ENCODE data around the gene EVI2A.

EVI2A gene

DNA sequence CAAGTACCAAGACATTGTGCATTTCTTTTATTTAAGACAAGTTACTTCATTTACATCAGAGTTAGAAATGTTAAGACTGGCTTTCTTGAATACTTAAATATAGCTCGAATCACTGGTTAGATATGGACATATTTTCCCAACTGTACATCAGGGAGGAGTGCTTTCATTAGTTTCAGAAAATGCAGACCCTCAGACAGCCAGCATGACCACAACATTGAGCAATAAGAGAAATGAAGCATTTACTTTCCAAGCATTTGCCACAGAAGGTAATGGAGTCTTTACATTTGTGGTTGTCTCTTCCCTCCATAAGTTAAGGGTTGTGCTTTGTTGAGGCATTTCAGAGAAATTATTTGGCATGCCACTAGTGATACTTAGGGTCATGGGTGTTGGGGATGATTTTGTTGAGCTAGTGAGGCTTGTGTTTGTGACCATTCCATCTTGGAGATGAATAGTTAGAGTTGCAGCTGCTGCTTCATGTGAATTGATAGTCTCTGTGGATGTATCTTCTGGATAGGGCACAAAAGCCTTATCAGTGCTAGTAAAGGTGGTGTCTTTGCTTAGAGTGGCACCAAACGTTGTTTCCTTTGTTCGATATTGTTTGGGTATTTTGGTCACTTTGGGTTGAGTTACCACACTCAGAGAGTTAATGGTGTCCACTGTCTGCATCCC, 26.5 kb downstream of the EVI2A start:
- Histone ChIP-seq H3K23ac (ENCODE audit: low read length in 2 of 2) (no peak overlapping the region), H3K27ac (ENCODE audit: low read length, poor library complexity, severe bottlenecking) (no peak overlapping the region), H2AFZ (ENCODE audit: low read depth, low read length) (no peak overlapping the region), H3K79me1 (replicated peaks; ENCODE audit: low read length, poor library complexity, severe bottlenecking) (peaks cover 4% of the 10 kb centered on the region), H2AK5ac (ENCODE audit: low read length, severe bottlenecking) (no peak overlapping the region), H3K4me3 (ENCODE audit: insufficient read depth in 1 of 2, low read depth in 1 of 2, low read length in 2 of 2) (no peak overlapping the region), H3K27me3 (ENCODE audit: control insufficient read depth in 1 of 2, insufficient read depth in 1 of 2, low read length in 2 of 2) (no peaks in the 10 kb centered on the region), H3K36me3 (ENCODE audit: control insufficient read depth in 1 of 2, insufficient read depth in 2 of 2, low read depth in 1 of 2, low read length in 2 of 2) (peaks cover 3 to 6% of the 10 kb centered on the region in 2 experiments), H4K91ac (ENCODE audit: low read length) (no peak overlapping the region), H3K4me2 (ENCODE audit: low read length, poor library complexity, severe bottlenecking) (no peak overlapping the region), H3K18ac (ENCODE audit: low read depth in 1 of 2, low read length in 2 of 2) (no peak overlapping the region), H2BK15ac (ENCODE audit: low read depth, poor library complexity, severe bottlenecking) (no peak overlapping the region), H2BK12ac (ENCODE audit: low read length in 2 of 2) (no peak overlapping the region), H3K4me1 (ENCODE audit: control insufficient read depth, insufficient read depth, low read depth, low read length) (no peaks in the 10 kb centered on the region), H3K4ac (ENCODE audit: low read depth in 1 of 2, low read length in 2 of 2) (no peak overlapping the region), H3K9me3 (ENCODE audit: control insufficient read depth, low read length) (no peaks in the 10 kb centered on the region), H2BK120ac (ENCODE audit: low read depth, low read length) (no peak overlapping the region), H3K14ac (ENCODE audit: low read length in 2 of 2) (no peak overlapping the region), H4K8ac (ENCODE audit: low read length) (no peak overlapping the region), H3K9ac (ENCODE audit: low read length) (no peak overlapping the region), H2BK5ac (ENCODE audit: low read depth, low read length, poor library complexity, severe bottlenecking) (no peak overlapping the region)
- DNase-seq: peak; percentile 32
- 99% methylated on average over 3 of the region's 3 CpGs for WGBS

DNA sequence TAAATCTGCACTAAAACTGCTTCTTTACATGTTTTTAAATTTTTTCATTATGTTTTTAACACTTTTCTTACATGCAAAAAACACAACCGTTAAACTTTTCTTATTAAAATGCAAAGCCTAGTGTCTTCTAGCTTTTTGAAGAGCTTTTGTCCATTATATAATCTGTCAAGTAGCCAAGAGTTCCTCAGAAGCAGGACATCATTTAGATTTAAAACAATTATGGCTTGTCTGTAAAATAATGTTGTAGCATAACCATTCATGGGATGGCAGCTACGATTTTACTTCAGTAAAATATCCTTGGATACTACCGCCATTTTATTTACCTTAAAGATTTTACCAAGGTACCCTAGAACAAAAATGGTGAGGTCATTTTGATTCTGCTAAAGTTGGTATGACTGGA, 27.2 kb downstream of the EVI2A start:
- H2AFZ ChIP-seq (ENCODE audit: low read depth, low read length): no peak overlapping the region
- no peak overlapping the region for H3K14ac ChIP-seq (ENCODE audit: low read length in 2 of 2)
- no peaks in the 10 kb centered on the region for H3K9me3 ChIP-seq (ENCODE audit: control insufficient read depth, low read length)
- H2BK5ac ChIP-seq (ENCODE audit: low read depth, low read length, poor library complexity, severe bottlenecking): no peak overlapping the region
- H4K91ac ChIP-seq (ENCODE audit: low read length): no peak overlapping the region
- H2AK5ac ChIP-seq (ENCODE audit: low read length, severe bottlenecking): no peak overlapping the region
- peaks cover 4% of the 10 kb centered on the region for H3K79me1 ChIP-seq (replicated peaks; ENCODE audit: low read length, poor library complexity, severe bottlenecking)
- no peak overlapping the region for H3K27ac ChIP-seq (ENCODE audit: low read length, poor library complexity, severe bottlenecking)
- no peaks in the 10 kb centered on the region for H3K4me1 ChIP-seq (ENCODE audit: control insufficient read depth, insufficient read depth, low read depth, low read length)
- H3K23ac ChIP-seq (ENCODE audit: low read length in 2 of 2): no peak overlapping the region
- H3K36me3 ChIP-seq (ENCODE audit: control insufficient read depth in 1 of 2, insufficient read depth in 2 of 2, low read depth in 1 of 2, low read length in 2 of 2): peaks cover 3 to 6% of the 10 kb centered on the region in 2 experiments
- no peak overlapping the region for H3K9ac ChIP-seq (ENCODE audit: low read length)
- WGBS: 100% methylated on average over 2 of the region's 3 CpGs
- H2BK120ac ChIP-seq (ENCODE audit: low read depth, low read length): no peak overlapping the region
- no peak overlapping the region for H2BK12ac ChIP-seq (ENCODE audit: low read length in 2 of 2)
- no peaks in the 10 kb centered on the region for H3K27me3 ChIP-seq (ENCODE audit: control insufficient read depth in 1 of 2, insufficient read depth in 1 of 2, low read length in 2 of 2)
- H2BK15ac ChIP-seq (ENCODE audit: low read depth, poor library complexity, severe bottlenecking): no peak overlapping the region
- DNase-seq: no peak
- no peak overlapping the region for H3K18ac ChIP-seq (ENCODE audit: low read depth in 1 of 2, low read length in 2 of 2)
- H4K8ac ChIP-seq (ENCODE audit: low read length): no peak overlapping the region
- H3K4me3 ChIP-seq (ENCODE audit: insufficient read depth in 1 of 2, low read depth in 1 of 2, low read length in 2 of 2): no peak overlapping the region
- H3K4ac ChIP-seq (ENCODE audit: low read depth in 1 of 2, low read length in 2 of 2): no peak overlapping the region
- H3K4me2 ChIP-seq (ENCODE audit: low read length, poor library complexity, severe bottlenecking): no peak overlapping the region

DNA sequence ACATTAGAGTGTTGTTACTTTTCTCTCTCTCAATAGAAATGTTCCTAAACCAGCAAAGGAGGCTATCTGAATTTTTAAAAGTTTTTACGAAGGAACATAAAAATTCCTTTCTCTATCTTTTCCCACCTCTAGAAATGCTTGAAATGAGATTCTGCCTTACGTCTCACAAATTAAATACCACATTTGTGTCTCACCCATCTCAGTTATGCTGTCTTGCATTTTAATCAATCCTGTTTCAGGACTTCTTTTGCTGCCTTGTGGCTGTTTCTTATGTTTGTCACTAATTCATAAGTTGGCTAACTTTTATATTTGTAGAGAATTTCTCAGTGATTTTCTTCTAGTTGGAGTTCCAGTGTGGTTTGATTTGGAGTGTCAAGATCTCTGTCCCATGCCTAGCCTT, 27.8 kb downstream of the EVI2A start:
- peaks cover 4% of the 10 kb centered on the region for H3K79me1 ChIP-seq (replicated peaks; ENCODE audit: low read length, poor library complexity, severe bottlenecking)
- H3K27me3 ChIP-seq (ENCODE audit: control insufficient read depth in 1 of 2, insufficient read depth in 1 of 2, low read length in 2 of 2): no peaks in the 10 kb centered on the region
- H3K4me1 ChIP-seq (ENCODE audit: control insufficient read depth, insufficient read depth, low read depth, low read length): no peaks in the 10 kb centered on the region
- H3K23ac ChIP-seq (ENCODE audit: low read length in 2 of 2): no peak overlapping the region
- no peak overlapping the region for H3K4ac ChIP-seq (ENCODE audit: low read depth in 1 of 2, low read length in 2 of 2)
- H3K4me3 ChIP-seq (ENCODE audit: insufficient read depth in 1 of 2, low read depth in 1 of 2, low read length in 2 of 2): no peak overlapping the region
- H3K14ac ChIP-seq (ENCODE audit: low read length in 2 of 2): no peak overlapping the region
- H2AFZ ChIP-seq (ENCODE audit: low read depth, low read length): no peak overlapping the region
- no peak overlapping the region for H2BK5ac ChIP-seq (ENCODE audit: low read depth, low read length, poor library complexity, severe bottlenecking)
- H3K9ac ChIP-seq (ENCODE audit: low read length): no peak overlapping the region
- H2AK5ac ChIP-seq (ENCODE audit: low read length, severe bottlenecking): no peak overlapping the region
- no peak overlapping the region for H2BK120ac ChIP-seq (ENCODE audit: low read depth, low read length)
- peaks cover 3 to 6% of the 10 kb centered on the region in 2 experiments for H3K36me3 ChIP-seq (ENCODE audit: control insufficient read depth in 1 of 2, insufficient read depth in 2 of 2, low read depth in 1 of 2, low read length in 2 of 2)
- no peak overlapping the region for H2BK15ac ChIP-seq (ENCODE audit: low read depth, poor library complexity, severe bottlenecking)
- H4K8ac ChIP-seq (ENCODE audit: low read length): no peak overlapping the region
- H3K9me3 ChIP-seq (ENCODE audit: control insufficient read depth, low read length): no peaks in the 10 kb centered on the region
- H3K27ac ChIP-seq (ENCODE audit: low read length, poor library complexity, severe bottlenecking): no peak overlapping the region
- no peak overlapping the region for H4K91ac ChIP-seq (ENCODE audit: low read length)
- no peak overlapping the region for H3K4me2 ChIP-seq (ENCODE audit: low read length, poor library complexity, severe bottlenecking)
- WGBS: 98% methylated on average over 2 of the region's 2 CpGs
- H2BK12ac ChIP-seq (ENCODE audit: low read length in 2 of 2): no peak overlapping the region
- DNase-seq: no peak
- no peak overlapping the region for H3K18ac ChIP-seq (ENCODE audit: low read depth in 1 of 2, low read length in 2 of 2)

DNA sequence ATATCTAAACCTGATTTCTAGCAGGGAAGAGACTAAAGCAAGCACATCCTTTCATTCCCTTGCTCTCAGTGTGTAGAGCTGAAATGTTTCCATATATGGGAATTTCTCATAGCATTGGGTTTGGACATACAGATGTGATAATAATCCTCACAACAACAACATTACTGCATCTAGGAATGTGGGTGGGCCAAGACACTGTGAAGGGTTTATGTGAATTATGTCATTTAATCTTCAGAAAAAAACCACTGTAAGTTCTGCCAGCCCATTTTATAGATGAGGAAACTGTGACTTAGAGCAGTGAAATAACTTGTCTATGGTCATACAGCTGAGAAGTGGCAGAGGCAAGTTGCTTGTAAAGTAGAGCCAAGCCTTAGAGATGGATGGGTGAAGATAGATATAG, 29.6 kb downstream of the EVI2A start:
- no peak for DNase-seq
- no peaks in the 10 kb centered on the region for H3K9me3 ChIP-seq (ENCODE audit: control insufficient read depth, low read length)
- H4K91ac ChIP-seq (ENCODE audit: low read length): no peak overlapping the region
- H3K4me2 ChIP-seq (ENCODE audit: low read length, poor library complexity, severe bottlenecking): no peak overlapping the region
- H2AFZ ChIP-seq (ENCODE audit: low read depth, low read length): no peak overlapping the region
- H2BK120ac ChIP-seq (ENCODE audit: low read depth, low read length): no peak overlapping the region
- H3K79me1 ChIP-seq (replicated peaks; ENCODE audit: low read length, poor library complexity, severe bottlenecking): peaks cover 2% of the 10 kb centered on the region
- H3K4me1 ChIP-seq (ENCODE audit: control insufficient read depth, insufficient read depth, low read depth, low read length): no peaks in the 10 kb centered on the region
- no peaks in the 10 kb centered on the region for H3K27me3 ChIP-seq (ENCODE audit: control insufficient read depth in 1 of 2, insufficient read depth in 1 of 2, low read length in 2 of 2)
- H3K36me3 ChIP-seq (ENCODE audit: control insufficient read depth in 1 of 2, insufficient read depth in 2 of 2, low read depth in 1 of 2, low read length in 2 of 2): peaks cover 4 to 12% of the 10 kb centered on the region in 2 experiments
- H3K4me3 ChIP-seq (ENCODE audit: insufficient read depth in 1 of 2, low read depth in 1 of 2, low read length in 2 of 2): no peak overlapping the region
- no peak overlapping the region for H2BK15ac ChIP-seq (ENCODE audit: low read depth, poor library complexity, severe bottlenecking)
- H3K4ac ChIP-seq (ENCODE audit: low read depth in 1 of 2, low read length in 2 of 2): no peak overlapping the region
- H3K14ac ChIP-seq (ENCODE audit: low read length in 2 of 2): no peak overlapping the region
- H2BK5ac ChIP-seq (ENCODE audit: low read depth, low read length, poor library complexity, severe bottlenecking): no peak overlapping the region
- no peak overlapping the region for H2AK5ac ChIP-seq (ENCODE audit: low read length, severe bottlenecking)
- no peak overlapping the region for H3K27ac ChIP-seq (ENCODE audit: low read length, poor library complexity, severe bottlenecking)
- H4K8ac ChIP-seq (ENCODE audit: low read length): no peak overlapping the region
- H3K9ac ChIP-seq (ENCODE audit: low read length): no peak overlapping the region
- H3K18ac ChIP-seq (ENCODE audit: low read depth in 1 of 2, low read length in 2 of 2): no peak overlapping the region
- no peak overlapping the region for H3K23ac ChIP-seq (ENCODE audit: low read length in 2 of 2)
- H2BK12ac ChIP-seq (ENCODE audit: low read length in 2 of 2): no peak overlapping the region

Measured in mesenchymal stem cell (in vitro differentiated cells and primary cell).